Ishikawa (cell line): ENCODE data around the gene LCE7A.

Experiments
- CEBPB ChIP-seq: IDR thresholded peaks from 2 replicates; pipeline ENCODE4 v1.6.1; 2012
- CREB1 ChIP-seq: IDR thresholded peaks from 2 replicates; pipeline ENCODE4 v1.6.1; 2012; ENCODE audit warnings: low read depth
- EGR1 ChIP-seq: IDR thresholded peaks from 2 replicates; pipeline ENCODE4 v1.6.1; 2012
- EP300 ChIP-seq: IDR thresholded peaks from 2 replicates; pipeline ENCODE4 v1.6.1; 2012; ENCODE audit warnings: borderline replicate concordance
- FOXM1 ChIP-seq: IDR thresholded peaks from 2 replicates; pipeline ENCODE4 v1.6.1; 2012; ENCODE audit warnings: low read depth, borderline replicate concordance
- MAX ChIP-seq: IDR thresholded peaks from 2 replicates; pipeline ENCODE4 v1.6.1; 2012
- NFIC ChIP-seq: IDR thresholded peaks from 2 replicates; pipeline ENCODE4 v1.6.1; 2012
- RAD21 ChIP-seq: IDR thresholded peaks from 2 replicates; pipeline ENCODE4 v1.6.1; 2012; ENCODE audit warnings: low read depth
- REST ChIP-seq: IDR thresholded peaks from 2 replicates; pipeline ENCODE4 v1.6.1; 2012; ENCODE audit warnings: low read depth, mild to moderate bottlenecking
- TAF1 ChIP-seq: IDR thresholded peaks from 2 replicates; pipeline ENCODE4 v1.6.1; 2012; ENCODE audit warnings: low read depth, mild to moderate bottlenecking
- TCF12 ChIP-seq: IDR thresholded peaks from 2 replicates; pipeline ENCODE4 v1.6.1; 2012; ENCODE audit warnings: low read depth
- TEAD4 ChIP-seq: IDR thresholded peaks from 2 replicates; pipeline ENCODE4 v1.6.1; 2012
- USF1 ChIP-seq: IDR thresholded peaks from 2 replicates; pipeline ENCODE4 v1.6.1; 2012
- YY1 ChIP-seq: IDR thresholded peaks from 2 replicates; pipeline ENCODE4 v1.6.1; 2012; ENCODE audit warnings: low read depth
- ZBTB7A ChIP-seq: IDR thresholded peaks from 2 replicates; pipeline ENCODE4 v1.6.1; 2012; ENCODE audit warnings: low read depth

Gene LCE7A

GRCh38 chr1:152855661-152856060 lies 4.1 kb upstream of the LCE7A start:
- TF ChIP-seq TEAD4 (no peak), TCF12 (no peak), EGR1 (no peak), REST (no peak), NFIC (no peak), RAD21 (no peak), MAX (no peak), CREB1 (no peak), EP300 (no peak), USF1 (no peak), ZBTB7A (no peak), FOXM1 (no peak), YY1 (no peak), TAF1 (no peak), CEBPB (no peak)

- TF ChIP-seq NFIC = no peak
- no peak for TF ChIP-seq YY1
- TF ChIP-seq TCF12 = no peak
- TF ChIP-seq MAX = no peak
- TF ChIP-seq EGR1 = no peak
- TF ChIP-seq REST = no peak
- no peak for TF ChIP-seq ZBTB7A
- no peak for TF ChIP-seq USF1
- TF ChIP-seq TAF1 = no peak
- TF ChIP-seq TEAD4 = no peak
- TF ChIP-seq RAD21 = no peak
- no peak for TF ChIP-seq CREB1
- TF ChIP-seq FOXM1 = no peak
- no peak for TF ChIP-seq EP300
- TF ChIP-seq CEBPB = no peak
These were observed 1.7 kb upstream of the LCE7A start for GRCh38 chr1:152858062-152858461.

GRCh38 chr1:152860129-152860528 lies 333 bp downstream of the LCE7A start:
- no peak for TF ChIP-seq CEBPB
- no peak for TF ChIP-seq NFIC
- TF ChIP-seq EP300 = no peak
- no peak for TF ChIP-seq TEAD4
- no peak for TF ChIP-seq USF1
- no peak for TF ChIP-seq RAD21
- TF ChIP-seq CREB1 = no peak
- TF ChIP-seq MAX = no peak
- no peak for TF ChIP-seq TAF1
- TF ChIP-seq REST = no peak
- no peak for TF ChIP-seq YY1
- TF ChIP-seq EGR1 = no peak
- no peak for TF ChIP-seq TCF12
- no peak for TF ChIP-seq FOXM1
- no peak for TF ChIP-seq ZBTB7A

- TF ChIP-seq TCF12 (no peak), CREB1 (no peak), REST (no peak), FOXM1 (no peak), TEAD4 (no peak), CEBPB (no peak), RAD21 (no peak), USF1 (no peak), EP300 (no peak), EGR1 (no peak), YY1 (no peak), NFIC (no peak), TAF1 (no peak)
These were observed 1.6 kb downstream of the LCE7A start for GRCh38 chr1:152861374-152861773.
